GM12878 (cell line): ENCODE results near the gene GOLIM4. TPM values are rescaled to one million over a fixed set of nuclear protein-coding genes. Genes with fewer than 3 reads are reported as not detected.

Source experiments
- ATAC-seq: fragments of 200-7000 bp; cut with Tn5 transposase; 3 replicates; pipeline ENCODE4 v1.9.1; 2020; ENCODE audit warnings: mild to moderate bottlenecking, moderate library complexity
- BruUV-seq: library from RNA; stranded (reverse); fragments of 400-500 nt; replicated peaks from 2 replicates; lab custom pipeline; 2021; lab: Mats Ljungman, UMichigan
- CTCF ChIA-PET: fragments of 300-600 bp; sonication (Branson Sonifier 250); formaldehyde crosslinking; extraction: SDS; loops from one replicate; lab custom pipeline; 2021; ENCODE audit warnings: inconsistent platforms; lab: Yijun Ruan, JAX
- POLR2A ChIA-PET: fragments of 350-600 bp; formaldehyde crosslinking; extraction: SDS; loops from one replicate; lab custom pipeline; 2021; ENCODE audit warnings: inconsistent platforms; lab: Charles Lee
- RAD21 ChIA-PET: fragments of 300-600 bp; sonication (Branson Sonifier 250); formaldehyde crosslinking; loops from one replicate; lab custom pipeline; 2023; ENCODE audit warnings: antibody characterized with exemption; ENCODE audit not compliant: unreplicated experiment; lab: Charles Lee
- SMC1A ChIA-PET: fragments of 300-600 bp; sonication (Branson Sonifier 250); formaldehyde crosslinking; loops from one replicate; lab custom pipeline; 2023; ENCODE audit not compliant: unreplicated experiment, uncharacterized antibody; lab: Charles Lee
- DNase-seq: peaks from one replicate; pipeline ENCODE4 v3.0.0-alpha.2; 2011; ENCODE audit warnings: low read depth, low spot score
- FAIRE-seq: peaks from 3 replicates; lab custom pipeline; 2011; peaks lifted over from hg19 to GRCh38; lab: Jason Lieb, UNC
- H2AFZ ChIP-seq: 2 replicates; pipeline ENCODE4 v1.6.0; 2011; ENCODE audit warnings: low read depth, low read length, control low read depth; ENCODE audit not compliant: control insufficient read depth
- H3K27ac ChIP-seq: 2 replicates; pipeline ENCODE4 v1.5.1; 2011; ENCODE audit warnings: control low read depth; ENCODE audit not compliant: control insufficient read depth, insufficient read depth
- H3K27me3 ChIP-seq, 2 experiments: replicated peaks in 1 of 2; 2 replicates each; pipeline versions ENCODE4 v1.6.0 to v1.6.1; 2011; ENCODE audit warnings: low read length in 1 of 2; ENCODE audit not compliant: control insufficient read depth in 2 of 2, insufficient read depth in 2 of 2
- H3K36me3 ChIP-seq, 2 experiments: 2 replicates each; pipeline ENCODE4 v1.5.1; 2011; ENCODE audit warnings: low read length in 1 of 2; ENCODE audit not compliant: control insufficient read depth in 2 of 2, insufficient read depth in 2 of 2
- H3K4me1 ChIP-seq: 2 replicates; pipeline ENCODE4 v1.6.1; 2011; ENCODE audit warnings: mild to moderate bottlenecking, low read length, moderate library complexity, mixed read lengths; ENCODE audit not compliant: control insufficient read depth, insufficient read depth
- H3K4me2 ChIP-seq: 2 replicates; pipeline ENCODE4 v1.6.0; 2011; ENCODE audit warnings: control low read depth; ENCODE audit not compliant: control insufficient read depth, insufficient read depth
- H3K4me3 ChIP-seq: fragments of 200-600 bp; sonication (generic); 2 replicates; pipeline ENCODE4 v1.5.1; 2016
- H3K79me2 ChIP-seq: 2 replicates; pipeline ENCODE4 v1.6.0; 2011; ENCODE audit warnings: low read length; ENCODE audit not compliant: control insufficient read depth, insufficient read depth
- H3K9ac ChIP-seq: 2 replicates; pipeline ENCODE4 v1.8.0; 2011; ENCODE audit warnings: low read length, control low read depth, mixed read lengths; ENCODE audit not compliant: control insufficient read depth, insufficient read depth
- H3K9me3 ChIP-seq: replicated peaks from 3 replicates; pipeline ENCODE4 v1.5.1; 2011; ENCODE audit warnings: mild to moderate bottlenecking, low read length; ENCODE audit not compliant: control insufficient read depth, insufficient read depth
- H4K20me1 ChIP-seq: 2 replicates; pipeline ENCODE4 v1.6.0; 2011; ENCODE audit not compliant: control insufficient read depth, insufficient read depth
- JUND ChIP-seq: IDR thresholded peaks from 2 replicates; pipeline ENCODE4 v1.6.1; 2012; ENCODE audit warnings: low read depth, mild to moderate bottlenecking, low read length, improper control_type of control experiment, moderate library complexity
- YBX1 ChIP-seq: fragments of 450-650 bp; IDR thresholded peaks from 2 replicates; pipeline ENCODE4 v1.6.1; 2016; ENCODE audit warnings: antibody characterized with exemption
- ZNF622 ChIP-seq: fragments of 450-650 bp; IDR thresholded peaks from 2 replicates; pipeline ENCODE4 v1.6.1; 2017; ENCODE audit warnings: mild to moderate bottlenecking, inconsistent platforms
- WGBS: methylation state at CpG from one replicate; pipeline ENCODE4 v1.1.6; 2016; ENCODE audit warnings: low lambda C conversion rate; ENCODE audit not compliant: insufficient replicate concordance, insufficient coverage; ENCODE audit errors: missing lambda C conversion rate; 5-methylcytosine and 5-hydroxymethylcytosine counted together
- in situ Hi-C: fragments of 300-500 bp; cut with MboI; formaldehyde crosslinking; loops from 9 replicates; pipeline ENCODE4 v1.14.3; 2018; ENCODE audit warnings: mixed read lengths
- intact Hi-C: fragments of 100-400 bp; cut with micrococcal nuclease; formaldehyde crosslinking; loops from one replicate; pipeline ENCODE4 v1.14.2; 2022; ENCODE audit not compliant: unreplicated experiment
- polyA plus RNA-seq, 11 experiments: library from polyadenylated mRNA; depleted of rRNA in 4 of 11; unstranded in 6 of 11; stranded (reverse) in 5 of 11; fragments of >200 nt; fragmentation: Nextera tagmentation in 4 of 11; fragmentation: Illumina TruSeq in 1 of 11; extraction: Ambion mirVana in 4 of 11; extraction: Trizol in 1 of 11; gene quantifications; 1 replicate in 1 of 11; 2 replicates in 10 of 11; pipeline versions ENCODE4 v1.2.1 to v1.2.3, GENCODE V29; 2011 to 2016; ENCODE audit warnings: inconsistent platforms in 2 of 11, missing spikeins in 2 of 11, low read depth in 1 of 11
- total RNA-seq, 4 experiments: library from RNA; depleted of rRNA in 3 of 4; stranded (reverse); fragments of >200 nt in 3 of 4; fragmentation: Illumina TruSeq in 1 of 4; extraction: Trizol in 1 of 4; gene quantifications; 2 replicates each; pipeline versions ENCODE4 v1.2.1 to v1.2.3, GENCODE V29; 2013 to 2021
- TF ChIP-seq, protein P1 (sequence below): IDR thresholded peaks from 2 replicates; pipeline ENCODE4 v1.6.1; 2012; ENCODE audit warnings: improper control_type of control experiment, low read depth, low read length; ENCODE audit not compliant: insufficient replicate concordance

Gene GOLIM4
- total and polyA plus RNA-seq, 10 of the 15 experiments (the other 5 are each of a cell fraction or from before 2014, with no cell fraction given), result 11.1 to 32.4 (median 19.3) TPM

DNA sequence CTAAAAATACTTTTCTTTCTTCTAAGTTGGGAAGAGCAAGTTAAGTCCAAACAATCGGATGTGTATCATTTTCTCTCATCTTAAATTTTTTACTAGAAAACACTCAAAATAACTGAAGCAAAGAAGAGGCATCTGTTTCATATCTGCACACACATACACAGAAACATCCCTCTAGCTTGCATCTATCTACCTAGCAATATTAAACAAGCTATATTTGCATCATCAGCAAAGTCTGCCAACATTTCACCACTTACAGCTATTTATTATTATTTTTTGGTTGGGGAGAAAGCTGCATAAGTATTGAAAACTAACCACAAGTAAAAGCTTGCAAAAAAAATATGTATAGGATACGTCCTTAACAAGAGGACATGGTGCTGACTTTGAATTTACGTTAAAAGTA lies 1.9 kb downstream of the GOLIM4 start:
- no peak for ATAC-seq
- H3K27ac ChIP-seq, result no peak overlapping the region
- in situ Hi-C loops, result no loop called here
- ChIA-PET SMC1A (interaction anchor here (0.7 to 2.9 kb wide), 17 partner anchors 9 to 117 kb away, joined by 3 to 30 read pairs (median 5); no protein-coding TSS in a partner anchor), CTCF (interaction anchor here (0.8 to 2.9 kb wide), 12 partner anchors 15 to 158 kb away, joined by 3 to 17 read pairs (median 6); no protein-coding TSS in a partner anchor)
- no peak for TF ChIP-seq ZNF622
- no peak for TF ChIP-seq YBX1
- no peak for TF ChIP-seq JUND
- TF ChIP-seq, protein P1, sequence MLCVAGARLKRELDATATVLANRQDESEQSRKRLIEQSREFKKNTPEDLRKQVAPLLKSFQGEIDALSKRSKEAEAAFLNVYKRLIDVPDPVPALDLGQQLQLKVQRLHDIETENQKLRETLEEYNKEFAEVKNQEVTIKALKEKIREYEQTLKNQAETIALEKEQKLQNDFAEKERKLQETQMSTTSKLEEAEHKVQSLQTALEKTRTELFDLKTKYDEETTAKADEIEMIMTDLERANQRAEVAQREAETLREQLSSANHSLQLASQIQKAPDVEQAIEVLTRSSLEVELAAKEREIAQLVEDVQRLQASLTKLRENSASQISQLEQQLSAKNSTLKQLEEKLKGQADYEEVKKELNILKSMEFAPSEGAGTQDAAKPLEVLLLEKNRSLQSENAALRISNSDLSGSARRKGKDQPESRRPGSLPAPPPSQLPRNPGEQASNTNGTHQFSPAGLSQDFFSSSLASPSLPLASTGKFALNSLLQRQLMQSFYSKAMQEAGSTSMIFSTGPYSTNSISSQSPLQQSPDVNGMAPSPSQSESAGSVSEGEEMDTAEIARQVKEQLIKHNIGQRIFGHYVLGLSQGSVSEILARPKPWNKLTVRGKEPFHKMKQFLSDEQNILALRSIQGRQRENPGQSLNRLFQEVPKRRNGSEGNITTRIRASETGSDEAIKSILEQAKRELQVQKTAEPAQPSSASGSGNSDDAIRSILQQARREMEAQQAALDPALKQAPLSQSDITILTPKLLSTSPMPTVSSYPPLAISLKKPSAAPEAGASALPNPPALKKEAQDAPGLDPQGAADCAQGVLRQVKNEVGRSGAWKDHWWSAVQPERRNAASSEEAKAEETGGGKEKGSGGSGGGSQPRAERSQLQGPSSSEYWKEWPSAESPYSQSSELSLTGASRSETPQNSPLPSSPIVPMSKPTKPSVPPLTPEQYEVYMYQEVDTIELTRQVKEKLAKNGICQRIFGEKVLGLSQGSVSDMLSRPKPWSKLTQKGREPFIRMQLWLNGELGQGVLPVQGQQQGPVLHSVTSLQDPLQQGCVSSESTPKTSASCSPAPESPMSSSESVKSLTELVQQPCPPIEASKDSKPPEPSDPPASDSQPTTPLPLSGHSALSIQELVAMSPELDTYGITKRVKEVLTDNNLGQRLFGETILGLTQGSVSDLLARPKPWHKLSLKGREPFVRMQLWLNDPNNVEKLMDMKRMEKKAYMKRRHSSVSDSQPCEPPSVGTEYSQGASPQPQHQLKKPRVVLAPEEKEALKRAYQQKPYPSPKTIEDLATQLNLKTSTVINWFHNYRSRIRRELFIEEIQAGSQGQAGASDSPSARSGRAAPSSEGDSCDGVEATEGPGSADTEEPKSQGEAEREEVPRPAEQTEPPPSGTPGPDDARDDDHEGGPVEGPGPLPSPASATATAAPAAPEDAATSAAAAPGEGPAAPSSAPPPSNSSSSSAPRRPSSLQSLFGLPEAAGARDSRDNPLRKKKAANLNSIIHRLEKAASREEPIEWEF, result no peak
- TF ChIP-seq, all 136 proteins: peak for 0
- DNase-seq, result no peak
- Histone ChIP-seq H3K79me2 (peaks cover 60% of the 10 kb centered on the region), H4K20me1 (no peaks in the 10 kb centered on the region), H2AFZ (no peak overlapping the region), H3K4me1 (no peaks in the 10 kb centered on the region; the same call in 1 of the 2 replicates), H3K4me3 (peak overlapping the region; percentile 76), H3K9me3 (no peaks in the 10 kb centered on the region), H3K36me3 (no peaks in the 10 kb centered on the region), H3K9ac (peak overlapping the region; percentile 68), H3K4me2 (peak overlapping the region; percentile 95), H3K27me3 (no peaks in the 10 kb centered on the region)
- intact Hi-C loops, result loop anchor here (2.0 to 10.0 kb wide), 2 partner anchors 33 to 359 kb away; partner anchors contain the start of genes PDCD10 and SERPINI1
- ChIA-PET RAD21 (interaction anchor here (0.8 to 3.2 kb wide), 8 partner anchors 8 to 73 kb away, joined by 3 to 26 read pairs (median 5); no protein-coding TSS in a partner anchor), POLR2A (interaction anchor here (0.6 to 2.4 kb wide), 4 partner anchors 26 to 42 kb away, joined by 3 to 8 read pairs (median 6); no protein-coding TSS in a partner anchor)
- FAIRE-seq, result no peak
- 83% methylated on average over 3 of the region's 3 CpGs for WGBS
- BruUV-seq, result no TSS peak
